H1 (cell line): ENCODE measurements around the gene NSD2.

Experiments
- ATF2 ChIP-seq: IDR thresholded peaks from 2 replicates; pipeline ENCODE4 v1.6.1; 2012; ENCODE audit warnings: low read length, inconsistent platforms
- BRCA1 ChIP-seq: IDR thresholded peaks from 2 replicates; pipeline ENCODE4 v1.6.1; 2012; ENCODE audit warnings: low read depth, low read length, improper control_type of control experiment
- CHD1 ChIP-seq: IDR thresholded peaks from 2 replicates; pipeline ENCODE4 v1.6.1; 2012; ENCODE audit warnings: low read depth, low read length, improper control_type of control experiment
- CTCF ChIP-seq, 3 experiments: IDR thresholded peaks; 1 replicate in 2 of 3; 2 replicates in 1 of 3; pipeline versions ENCODE4 v1.5.1 to v1.6.1; 2011; ENCODE audit warnings: low read length in 3 of 3, mild to moderate bottlenecking in 3 of 3, inconsistent platforms in 2 of 3, low read depth in 1 of 3, moderate library complexity in 1 of 3; ENCODE audit not compliant: insufficient read depth in 1 of 3; ENCODE audit errors: control extremely low read depth in 1 of 3
- EZH2 ChIP-seq: fragments of 200-600 bp; sonication (generic); IDR thresholded peaks from 2 replicates; pipeline ENCODE4 v1.7.1; 2012; ENCODE audit warnings: low read depth, mild to moderate bottlenecking, moderate library complexity, low read length, inconsistent platforms; ENCODE audit not compliant: severe bottlenecking
- MAFK ChIP-seq: IDR thresholded peaks from 2 replicates; pipeline ENCODE4 v1.6.1; 2012; ENCODE audit warnings: low read depth, mild to moderate bottlenecking, improper control_type of control experiment, low read length
- MAX ChIP-seq: IDR thresholded peaks from 2 replicates; pipeline ENCODE4 v1.6.1; 2012; ENCODE audit warnings: inconsistent platforms
- PHF8 ChIP-seq: fragments of 200-600 bp; sonication (generic); conservative IDR thresholded peaks from 2 replicates; pipeline ENCODE4 v1.7.1; 2012; ENCODE audit warnings: low read depth, mild to moderate bottlenecking, inconsistent platforms, low read length, moderate library complexity
- POLR2A ChIP-seq, 2 experiments: IDR thresholded peaks; 1 replicate in 1 of 2; 2 replicates in 1 of 2; pipeline ENCODE4 v1.6.1; 2011; ENCODE audit warnings: low read depth in 2 of 2, low read length in 2 of 2, mild to moderate bottlenecking in 2 of 2; ENCODE audit errors: control extremely low read depth in 1 of 2
- POLR2AphosphoS5 ChIP-seq: IDR thresholded peaks from 2 replicates; pipeline ENCODE4 v1.6.1; 2011; ENCODE audit warnings: low read depth, low read length
- RFX5 ChIP-seq: IDR thresholded peaks from 2 replicates; pipeline ENCODE4 v1.6.1; 2011; ENCODE audit warnings: low read depth, low read length, improper control_type of control experiment, borderline replicate concordance
- TCF12 ChIP-seq: IDR thresholded peaks from 2 replicates; pipeline ENCODE4 v1.6.1; 2011; ENCODE audit warnings: low read depth, mild to moderate bottlenecking, low read length
- TF ChIP-seq, protein P1 (sequence below): IDR thresholded peaks from 2 replicates; pipeline ENCODE4 v1.6.1; 2011; ENCODE audit warnings: low read length, improper control_type of control experiment

- TF ChIP-seq CTCF (IDR thresholded peaks at IDR 0.05; ENCODE audit: control extremely low read depth in 1 of 3, insufficient read depth in 1 of 3, low read depth in 1 of 3, low read length in 3 of 3) (no peak), MAFK (no peak), PHF8 (no peak), ATF2 (no peak), MAX (no peak), POLR2AphosphoS5 (no peak), POLR2A (IDR thresholded peaks at IDR 0.05; ENCODE audit: control extremely low read depth in 1 of 2, low read depth in 2 of 2, low read length in 2 of 2) (no peak), CHD1 (no peak), TCF12 (no peak), BRCA1 (no peak), EZH2 (no peak), RFX5 (no peak)
- TF ChIP-seq, protein P1, sequence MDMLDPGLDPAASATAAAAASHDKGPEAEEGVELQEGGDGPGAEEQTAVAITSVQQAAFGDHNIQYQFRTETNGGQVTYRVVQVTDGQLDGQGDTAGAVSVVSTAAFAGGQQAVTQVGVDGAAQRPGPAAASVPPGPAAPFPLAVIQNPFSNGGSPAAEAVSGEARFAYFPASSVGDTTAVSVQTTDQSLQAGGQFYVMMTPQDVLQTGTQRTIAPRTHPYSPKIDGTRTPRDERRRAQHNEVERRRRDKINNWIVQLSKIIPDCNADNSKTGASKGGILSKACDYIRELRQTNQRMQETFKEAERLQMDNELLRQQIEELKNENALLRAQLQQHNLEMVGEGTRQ, result no peak
Observed at GRCh38 chr4:1975391-1975801, 104.2 kb downstream of the NSD2 start.
